Fibroblast of lung (primary cell): Measurements from ENCODE around the gene CLEC17A. TPM values are rescaled to one million over a fixed set of nuclear protein-coding genes. Genes with fewer than 3 reads are reported as not detected.

Experiments used
- DNase-seq, 2 donors: peaks; one replicate each; pipeline versions ENCODE4 v3.0.0 to v3.0.0-alpha.2; 2010; ENCODE audit warnings: low read depth in 2 of 2
- H2AFZ ChIP-seq: 2 replicates; pipeline ENCODE4 v1.5.1; 2012; ENCODE audit warnings: low read length, control low read depth, inconsistent platforms
- H3K27ac ChIP-seq: 2 replicates; pipeline ENCODE4 v1.5.1; 2011; ENCODE audit warnings: low read length, control low read depth; ENCODE audit not compliant: insufficient read depth
- H3K27me3 ChIP-seq: 2 replicates; pipeline ENCODE4 v1.5.1; 2011; ENCODE audit warnings: mild to moderate bottlenecking, low read length; ENCODE audit not compliant: control insufficient read depth, insufficient read depth
- H3K36me3 ChIP-seq: 2 replicates; pipeline ENCODE4 v1.5.1; 2011; ENCODE audit warnings: low read length; ENCODE audit not compliant: control insufficient read depth, insufficient read depth
- H3K4me1 ChIP-seq: 2 replicates; pipeline ENCODE4 v1.5.1; 2011; ENCODE audit warnings: low read length; ENCODE audit not compliant: control insufficient read depth, insufficient read depth; ENCODE audit errors: extremely low read depth
- H3K4me2 ChIP-seq: 2 replicates; pipeline ENCODE4 v1.5.1; 2011; ENCODE audit warnings: low read length, control low read depth; ENCODE audit not compliant: insufficient read depth; ENCODE audit errors: extremely low read depth
- H3K4me3 ChIP-seq, 4 experiments: fragments of 200-600 bp in 1 of 4; sonication (generic) in 1 of 4; replicated peaks in 1 of 4; 2 replicates each; pipeline ENCODE4 v1.5.1; 2011 to 2016; ENCODE audit warnings: low read length in 4 of 4, low read depth in 3 of 4, mild to moderate bottlenecking in 3 of 4, control low read depth in 2 of 4, inconsistent platforms in 1 of 4, mixed read lengths in 1 of 4; ENCODE audit not compliant: insufficient read depth in 1 of 4; ENCODE audit errors: control extremely low read depth in 1 of 4
- H3K79me2 ChIP-seq: 2 replicates; pipeline ENCODE4 v1.5.1; 2012; ENCODE audit warnings: mild to moderate bottlenecking, low read length, inconsistent platforms; ENCODE audit not compliant: control insufficient read depth, insufficient read depth
- H3K9ac ChIP-seq: 2 replicates; pipeline ENCODE4 v1.5.1; 2011; ENCODE audit warnings: mild to moderate bottlenecking, low read length, control low read depth; ENCODE audit not compliant: insufficient read depth
- H3K9me3 ChIP-seq: 2 replicates; pipeline ENCODE4 v1.5.1; 2012; ENCODE audit warnings: low read depth, low read length; ENCODE audit not compliant: control insufficient read depth, insufficient read depth
- H4K20me1 ChIP-seq: 2 replicates; pipeline ENCODE4 v1.5.1; 2011; ENCODE audit warnings: low read length; ENCODE audit not compliant: control insufficient read depth, insufficient read depth; ENCODE audit errors: extremely low read depth
- CTCF ChIP-seq, 2 donors: IDR thresholded peaks in 1 of 2; conservative IDR thresholded peaks in 1 of 2; 1 replicate in 1 of 2; 2 replicates in 1 of 2; pipeline ENCODE4 v1.5.1; 2011 to 2012; ENCODE audit warnings: low read length in 2 of 2, control low read depth in 1 of 2, inconsistent platforms in 1 of 2, low read depth in 1 of 2, mild to moderate bottlenecking in 1 of 2
- EZH2 ChIP-seq: IDR thresholded peaks from 2 replicates; pipeline ENCODE4 v1.5.1; 2012; ENCODE audit warnings: low read length, control low read depth, mild to moderate bottlenecking; ENCODE audit errors: missing control alignments
- polyA plus RNA-seq, 2 donors: library from polyadenylated mRNA; depleted of rRNA in 1 of 2; stranded (reverse) in 1 of 2; unstranded in 1 of 2; fragments of >200 nt; gene quantifications; 2 replicates each; pipeline ENCODE4 v1.2.1, GENCODE V29; 2011 to 2012; ENCODE audit warnings: missing spikeins in 1 of 2
- total RNA-seq: library from RNA; depleted of rRNA; stranded (reverse); fragments of >200 nt; gene quantifications from 2 replicates; pipeline ENCODE4 v1.2.1, GENCODE V29; 2014

Gene CLEC17A
- total and polyA plus RNA-seq, 2 donors (not counting 1 experiment from before 2014, with no cell fraction given) = 0.03 to 0.17 TPM

- TF ChIP-seq CTCF (conservative IDR thresholded peaks at IDR 0.05 in 1 of 2, IDR thresholded peaks at IDR 0.05 in 1 of 2; ENCODE audit: low read depth in 1 of 2, low read length in 2 of 2) (no peak), EZH2 (no peak)
- Histone ChIP-seq H4K20me1 (no peaks in the 10 kb centered on the region), H3K4me3 (no peak overlapping the region), H3K9me3 (no peaks in the 10 kb centered on the region), H2AFZ (no peak overlapping the region), H3K36me3 (no peaks in the 10 kb centered on the region), H3K79me2 (no peaks in the 10 kb centered on the region), H3K4me2 (no peak overlapping the region), H3K9ac (no peak overlapping the region), H3K27ac (no peak overlapping the region), H3K27me3 (no peaks in the 10 kb centered on the region), H3K4me1 (no peaks in the 10 kb centered on the region)
- no peak for DNase-seq
Observed at GRCh38 chr19:14595558-14595957, 12.7 kb downstream of the CLEC17A start.

DNA sequence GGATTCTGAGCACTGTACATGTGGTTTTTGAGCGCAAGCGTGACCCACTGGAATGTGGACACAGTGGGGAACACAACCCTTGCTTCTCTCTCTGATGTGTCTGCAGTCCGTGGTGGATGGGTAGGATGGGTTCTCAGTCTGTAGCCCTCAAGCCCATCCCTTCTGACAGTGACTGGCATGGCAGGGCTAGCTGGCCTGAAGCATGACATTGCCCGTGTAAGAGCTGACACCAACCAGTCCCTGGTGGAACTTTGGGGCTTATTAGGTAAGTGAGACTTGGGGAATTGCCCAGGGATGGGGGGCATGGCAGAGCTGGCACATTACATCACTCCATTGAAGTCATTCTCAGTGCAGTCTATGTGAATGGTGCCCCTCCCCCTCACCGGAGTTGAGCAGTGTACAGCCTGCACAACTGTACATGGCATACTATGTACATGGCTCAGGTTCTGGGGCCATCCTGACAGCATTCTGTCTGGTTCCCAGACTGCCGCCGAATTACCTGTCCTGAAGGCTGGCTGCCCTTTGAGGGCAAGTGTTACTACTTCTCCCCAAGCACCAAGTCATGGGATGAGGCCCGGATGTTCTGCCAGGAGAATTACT lies 16.8 kb downstream of the CLEC17A start:
- Histone ChIP-seq H3K36me3 (no peaks in the 10 kb centered on the region), H3K27ac (no peak overlapping the region), H4K20me1 (no peaks in the 10 kb centered on the region), H2AFZ (no peak overlapping the region), H3K9ac (no peak overlapping the region), H3K4me2 (no peak overlapping the region), H3K9me3 (no peaks in the 10 kb centered on the region), H3K4me3 (no peak overlapping the region), H3K27me3 (no peaks in the 10 kb centered on the region), H3K79me2 (no peaks in the 10 kb centered on the region), H3K4me1 (no peaks in the 10 kb centered on the region)
- no peak for DNase-seq
- TF ChIP-seq EZH2 = no peak
- no peak for TF ChIP-seq CTCF (conservative IDR thresholded peaks at IDR 0.05 in 1 of 2, IDR thresholded peaks at IDR 0.05 in 1 of 2; ENCODE audit: low read depth in 1 of 2, low read length in 2 of 2)

DNA sequence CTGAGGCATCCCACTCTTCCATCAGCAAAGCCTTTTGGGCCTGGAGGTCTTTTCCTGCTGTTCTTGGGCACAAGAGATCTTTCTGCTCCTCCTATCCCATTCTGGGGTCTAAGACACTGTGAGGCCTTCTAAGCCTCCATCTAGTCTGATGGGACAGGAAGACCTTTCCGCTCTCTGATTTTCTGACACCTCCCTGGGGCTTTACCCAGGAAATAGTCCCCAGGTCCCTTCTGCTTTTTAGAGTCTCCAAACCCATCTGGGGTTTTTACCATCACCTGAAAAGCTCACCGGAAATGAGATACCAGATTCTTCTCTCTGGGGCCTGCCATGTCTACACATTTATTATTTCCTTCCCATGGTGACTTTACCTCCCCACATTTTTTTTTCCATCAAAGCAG lies 21.1 kb downstream of the CLEC17A start:
- Histone ChIP-seq H3K79me2 (no peaks in the 10 kb centered on the region), H3K4me1 (no peaks in the 10 kb centered on the region), H3K9ac (no peak overlapping the region), H3K4me3 (no peak overlapping the region), H3K9me3 (no peaks in the 10 kb centered on the region), H3K36me3 (no peaks in the 10 kb centered on the region), H2AFZ (no peak overlapping the region), H3K27ac (no peak overlapping the region), H3K4me2 (no peak overlapping the region), H4K20me1 (no peaks in the 10 kb centered on the region), H3K27me3 (no peaks in the 10 kb centered on the region)
- no peak for DNase-seq
- no peak for TF ChIP-seq CTCF (conservative IDR thresholded peaks at IDR 0.05 in 1 of 2, IDR thresholded peaks at IDR 0.05 in 1 of 2; ENCODE audit: low read depth in 1 of 2, low read length in 2 of 2)
- TF ChIP-seq EZH2 = no peak
